HG02763 (cell line): ENCODE measurements around the gene ISG15.
"Not testable (repeated sequence)": the region's sequence is repeated elsewhere in the genome, so short reads cannot be mapped to it uniquely, and the experiment has no call there.

Source experiments
- ATAC-seq: cut with Tn5 transposase; IDR thresholded peaks from one replicate; pipeline ENCODE4 v1.9.1; 2021; ENCODE audit warnings: mild to moderate bottlenecking, moderate library complexity; ENCODE audit not compliant: unreplicated experiment

Gene ISG15

GRCh38 chr1:1043921-1044320 is 30.6 kb downstream of the ISG15 start:
- no peak for ATAC-seq

DNA sequence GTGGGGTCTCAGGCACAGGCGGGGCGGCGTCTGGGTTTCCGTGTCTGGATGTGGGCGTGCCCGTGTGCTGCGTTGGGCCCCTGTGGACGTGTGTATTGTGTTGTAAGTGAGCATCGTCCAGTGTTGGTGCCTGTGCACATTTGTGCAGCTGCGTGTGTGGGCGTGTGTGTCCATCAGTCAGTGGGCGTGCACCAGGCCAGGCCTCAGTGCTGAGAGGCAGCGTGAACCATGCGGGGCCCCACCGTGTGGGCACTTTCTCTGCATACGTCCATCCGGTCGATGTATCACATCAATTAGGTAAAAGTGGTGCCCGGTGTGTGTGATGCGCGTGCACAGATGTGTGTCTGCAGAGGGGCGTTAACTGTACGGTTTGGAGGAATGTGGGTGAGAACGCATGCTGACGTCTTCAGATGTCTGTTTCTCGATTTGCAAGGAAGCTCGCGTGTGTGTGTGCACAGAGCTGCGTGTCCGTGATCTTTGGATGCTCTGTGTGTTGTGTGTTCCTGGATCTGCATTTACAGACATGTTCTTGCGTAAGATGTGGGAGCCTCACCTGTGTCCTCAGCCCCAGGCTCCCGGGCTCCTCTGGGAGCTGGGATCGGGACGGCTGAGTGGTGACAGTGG is 31.3 kb downstream of the ISG15 start:
- ATAC-seq: no peak

DNA sequence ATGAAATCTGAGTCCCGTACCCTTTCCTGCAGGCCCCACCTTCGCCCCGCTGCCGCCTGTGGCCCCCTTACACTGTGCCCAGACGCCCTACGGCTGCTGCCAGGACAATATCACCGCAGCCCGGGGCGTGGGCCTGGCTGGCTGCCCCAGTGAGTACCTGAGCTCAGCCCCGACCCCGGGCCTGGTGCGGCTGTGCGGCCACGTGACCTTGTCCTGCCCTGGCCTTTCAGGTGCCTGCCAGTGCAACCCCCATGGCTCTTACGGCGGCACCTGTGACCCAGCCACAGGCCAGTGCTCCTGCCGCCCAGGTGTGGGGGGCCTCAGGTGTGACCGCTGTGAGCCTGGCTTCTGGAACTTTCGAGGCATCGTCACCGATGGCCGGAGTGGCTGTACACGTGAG is 31.8 kb downstream of the ISG15 start:
- ATAC-seq: no peak

GRCh38 chr1:1046243-1046642 is 32.9 kb downstream of the ISG15 start:
- no peak for ATAC-seq

GRCh38 chr1:1046767-1047166 is 33.5 kb downstream of the ISG15 start:
- ATAC-seq: no peak

- ATAC-seq: no peak
Observed at GRCh38 chr1:1047407-1047806, 34.1 kb downstream of the ISG15 start.

DNA sequence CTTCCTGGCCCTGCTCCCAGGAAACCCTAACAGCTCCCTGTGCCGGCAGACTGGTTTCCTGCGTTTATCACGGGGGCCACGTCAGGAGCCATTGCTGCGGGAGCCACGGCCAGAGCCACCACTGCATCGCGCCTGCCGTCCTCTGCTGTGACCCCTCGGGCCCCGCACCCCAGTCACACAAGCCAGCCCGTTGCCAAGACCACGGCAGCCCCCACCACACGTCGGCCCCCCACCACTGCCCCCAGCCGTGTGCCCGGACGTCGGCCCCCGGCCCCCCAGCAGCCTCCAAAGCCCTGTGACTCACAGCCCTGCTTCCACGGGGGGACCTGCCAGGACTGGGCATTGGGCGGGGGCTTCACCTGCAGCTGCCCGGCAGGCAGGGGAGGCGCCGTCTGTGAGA is 34.7 kb downstream of the ISG15 start:
- no peak for ATAC-seq

- ATAC-seq: no peak
Observed at GRCh38 chr1:1048765-1049164, 35.5 kb downstream of the ISG15 start.

DNA sequence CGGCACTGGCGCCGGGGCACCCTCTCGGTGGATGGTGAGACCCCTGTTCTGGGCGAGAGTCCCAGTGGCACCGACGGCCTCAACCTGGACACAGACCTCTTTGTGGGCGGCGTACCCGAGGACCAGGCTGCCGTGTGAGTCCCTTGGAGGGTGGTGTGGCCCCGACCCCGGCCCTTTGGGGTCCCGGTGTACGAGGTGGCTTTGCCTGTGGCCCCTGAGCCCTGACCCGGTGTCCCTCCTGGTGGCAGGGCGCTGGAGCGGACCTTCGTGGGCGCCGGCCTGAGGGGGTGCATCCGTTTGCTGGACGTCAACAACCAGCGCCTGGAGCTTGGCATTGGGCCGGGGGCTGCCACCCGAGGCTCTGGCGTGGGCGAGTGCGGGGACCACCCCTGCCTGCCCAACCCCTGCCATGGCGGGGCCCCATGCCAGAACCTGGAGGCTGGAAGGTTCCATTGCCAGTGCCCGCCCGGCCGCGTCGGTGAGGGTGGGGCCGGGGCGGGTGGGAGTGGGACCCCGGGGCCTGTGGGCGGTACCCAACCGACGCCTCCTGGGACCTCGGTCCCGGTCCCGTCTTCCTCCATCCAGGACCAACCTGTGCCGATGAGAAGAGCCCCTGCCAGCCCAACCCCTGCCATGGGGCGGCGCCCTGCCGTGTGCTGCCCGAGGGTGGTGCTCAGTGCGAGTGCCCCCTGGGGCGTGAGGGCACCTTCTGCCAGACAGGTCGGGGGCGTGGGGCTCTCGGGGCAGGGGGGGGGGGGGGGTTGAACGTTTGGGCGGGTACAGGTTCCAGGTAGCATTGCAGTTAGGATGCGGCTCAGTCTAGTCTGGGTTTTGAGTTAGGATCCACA is 36.2 kb downstream of the ISG15 start:
- no peak for ATAC-seq

GRCh38 chr1:1050577-1051052 is 37.3 kb downstream of the ISG15 start:
- no peak for ATAC-seq

DNA sequence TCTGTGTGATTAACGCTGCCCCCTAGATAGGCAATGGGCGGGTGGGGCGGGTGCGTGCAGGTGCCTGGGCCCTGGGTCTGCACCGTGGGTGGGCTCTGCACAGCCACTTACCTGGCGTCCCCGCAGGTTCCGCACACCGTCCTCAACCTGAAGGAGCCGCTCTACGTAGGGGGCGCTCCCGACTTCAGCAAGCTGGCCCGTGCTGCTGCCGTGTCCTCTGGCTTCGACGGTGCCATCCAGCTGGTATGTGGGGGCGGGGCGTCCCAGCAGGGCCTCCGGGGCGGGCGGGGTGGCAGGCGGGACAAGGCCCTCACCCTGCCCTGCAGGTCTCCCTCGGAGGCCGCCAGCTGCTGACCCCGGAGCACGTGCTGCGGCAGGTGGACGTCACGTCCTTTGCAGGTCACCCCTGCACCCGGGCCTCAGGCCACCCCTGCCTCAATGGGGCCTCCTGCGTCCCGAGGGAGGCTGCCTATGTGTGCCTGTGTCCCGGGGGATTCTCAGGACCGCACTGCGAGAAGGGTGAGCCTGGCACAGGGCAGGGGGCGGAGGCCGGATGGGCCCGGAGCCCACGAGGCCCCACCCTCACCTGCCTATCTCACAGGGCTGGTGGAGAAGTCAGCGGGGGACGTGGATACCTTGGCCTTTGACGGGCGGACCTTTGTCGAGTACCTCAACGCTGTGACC is 38.0 kb downstream of the ISG15 start:
- ATAC-seq: no peak

- no peak for ATAC-seq
Observed at GRCh38 chr1:1052003-1052840, 38.9 kb downstream of the ISG15 start.

GRCh38 chr1:1053022-1053421 is 39.7 kb downstream of the ISG15 start:
- no peak for ATAC-seq

- no peak for ATAC-seq
Observed at GRCh38 chr1:1053682-1054081, 40.4 kb downstream of the ISG15 start.

GRCh38 chr1:1054099-1054700 is 40.9 kb downstream of the ISG15 start:
- ATAC-seq: no peak

GRCh38 chr1:1054971-1055370 is 41.7 kb downstream of the ISG15 start:
- ATAC-seq: no peak

GRCh38 chr1:1055841-1056736 is 42.8 kb downstream of the ISG15 start:
- no peak for ATAC-seq

- ATAC-seq: not testable (repeated sequence)
Observed at GRCh38 chr1:1057769-1058087, 44.4 kb downstream of the ISG15 start.

DNA sequence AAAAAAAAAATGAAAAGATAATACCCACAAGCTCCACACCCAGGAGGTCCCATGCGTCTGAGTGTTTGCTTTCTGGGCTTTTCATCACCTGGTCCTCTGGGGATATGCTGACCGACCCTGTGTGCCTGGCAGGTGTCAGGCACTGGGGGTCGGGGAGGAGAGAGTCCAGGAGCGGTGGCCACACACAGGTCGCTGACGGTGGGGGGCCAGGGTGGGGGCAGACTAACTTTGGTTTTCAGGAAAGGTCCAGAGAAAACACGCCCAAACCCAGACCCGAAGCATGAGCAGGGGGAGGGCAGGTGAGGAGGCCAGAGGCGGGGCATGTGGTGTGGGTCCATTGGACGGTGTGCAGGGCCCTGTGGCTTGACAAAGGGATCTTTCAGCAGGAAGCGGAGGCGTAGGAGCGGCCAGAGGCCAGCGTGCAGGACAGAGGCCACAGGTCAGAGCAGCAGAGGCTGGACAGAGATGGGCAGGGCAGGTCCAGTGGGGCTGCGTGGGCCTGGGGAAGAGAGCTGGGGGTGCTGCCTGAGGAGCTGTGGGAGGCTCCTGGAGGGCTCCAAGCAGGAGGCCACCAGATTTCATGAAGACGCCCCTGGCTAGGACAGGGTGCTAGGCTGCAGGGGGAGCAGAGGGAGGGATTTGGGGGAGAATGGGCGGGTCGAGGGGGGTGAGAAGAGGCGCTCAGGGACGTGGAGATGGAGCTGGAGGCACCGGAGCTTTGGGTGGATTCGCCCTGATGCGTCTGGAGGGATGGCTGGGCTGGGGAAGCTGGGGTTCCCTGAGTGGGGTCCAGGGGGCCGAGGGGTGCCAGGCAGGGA is 45.0 kb downstream of the ISG15 start:
- ATAC-seq: no peak
